Upper lobe of left lung (tissue), 4 donors: ENCODE measurements around the gene FOXO3.

Experiments
- CTCF ChIP-seq, 6 experiments: fragments of 450-650 bp in 4 of 6; fragments of 200-600 bp in 2 of 6; sonication (generic) in 2 of 6; IDR thresholded peaks; one replicate each; pipeline ENCODE4 v1.5.1; 2016 to 2019; ENCODE audit warnings: antibody characterized with exemption in 6 of 6
- POLR2A ChIP-seq, 4 donors: fragments of 450-650 bp; IDR thresholded peaks; one replicate each; pipeline ENCODE4 v1.5.1; 2016 to 2017; ENCODE audit warnings: antibody characterized with exemption in 4 of 4, mild to moderate bottlenecking in 2 of 4
- POLR2AphosphoS5 ChIP-seq, 2 donors: sonication (generic); formaldehyde crosslinking; IDR thresholded peaks; one replicate each; pipeline ENCODE4 v1.5.1; 2017; ENCODE audit warnings: antibody characterized with exemption in 2 of 2

- no peak for TF ChIP-seq CTCF (IDR thresholded peaks at IDR 0.05)
- TF ChIP-seq POLR2A (IDR thresholded peaks at IDR 0.05) = no peak
- TF ChIP-seq POLR2AphosphoS5 (IDR thresholded peaks at IDR 0.05) = no peak
These were observed 36.2 kb downstream of the FOXO3 start for GRCh38 chr6:108596956-108597355.
